ENCODE data around the gene RAC2.

Gene RAC2

DNA sequence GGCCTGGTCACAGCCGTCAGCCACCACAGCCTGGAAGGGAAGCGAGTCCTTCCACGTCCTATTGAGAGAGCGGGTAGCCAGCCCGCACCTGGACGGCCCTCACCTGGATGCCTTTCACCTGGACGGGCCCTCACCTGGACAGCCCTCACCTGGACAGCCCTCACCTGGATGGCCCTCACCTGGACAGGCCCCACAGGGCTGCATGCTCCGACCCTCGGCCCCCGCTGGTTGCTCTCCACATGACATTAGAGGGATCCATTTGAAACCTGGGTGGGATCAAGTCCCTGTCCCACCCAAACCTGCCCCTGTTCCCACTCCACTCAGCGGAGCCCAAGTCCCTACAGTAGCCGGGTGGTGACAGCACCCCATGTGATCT lies 59.7 kb downstream of the RAC2 start:
- DNase-seq, result no peak

DNA sequence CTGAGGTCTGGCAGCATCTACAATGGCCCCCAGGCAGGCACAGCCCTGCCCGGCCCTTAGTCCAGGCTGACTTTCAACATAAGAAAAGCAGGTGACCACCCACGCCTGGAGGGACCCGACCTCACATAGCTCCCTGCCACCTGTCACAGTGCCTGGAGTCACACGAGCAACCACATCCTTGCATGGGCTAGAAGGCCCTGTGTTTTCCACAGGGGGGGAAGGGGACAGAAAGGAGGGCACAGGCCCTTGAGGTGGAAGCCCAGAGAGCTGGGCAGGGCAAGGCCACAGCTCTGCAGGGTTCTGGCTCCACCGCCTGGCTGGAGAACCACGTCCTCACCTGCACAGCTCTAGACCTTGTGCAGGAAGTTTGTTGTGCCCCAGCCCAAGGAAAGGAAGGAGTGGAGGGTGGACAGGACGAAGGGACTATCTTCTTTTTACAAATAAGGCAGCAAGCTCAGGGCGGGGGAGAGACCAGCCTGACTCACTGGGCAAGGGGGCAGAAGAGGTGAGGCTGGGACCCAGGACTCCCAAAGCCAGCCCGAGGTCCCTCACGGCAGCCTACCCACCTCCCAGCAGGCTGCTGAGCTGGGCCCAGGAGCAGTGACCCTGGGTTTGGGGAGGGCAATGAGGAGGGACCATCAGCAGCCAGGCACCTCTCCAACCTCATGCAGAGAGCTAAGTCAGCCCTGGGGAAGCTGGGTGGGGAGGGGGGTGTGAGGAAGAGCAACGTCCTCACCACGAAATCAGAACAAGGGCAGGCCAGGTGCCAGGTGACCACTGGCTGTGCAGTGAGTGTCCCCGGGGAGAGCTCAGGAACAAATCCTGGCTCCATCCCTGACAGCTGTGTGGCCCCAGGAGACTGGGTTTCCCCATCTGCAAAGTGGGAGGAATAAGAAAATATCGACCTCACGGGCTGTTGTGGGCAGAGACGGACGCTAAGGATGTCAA lies 60.4 kb downstream of the RAC2 start:
- DNase-seq, result no peak

DNA sequence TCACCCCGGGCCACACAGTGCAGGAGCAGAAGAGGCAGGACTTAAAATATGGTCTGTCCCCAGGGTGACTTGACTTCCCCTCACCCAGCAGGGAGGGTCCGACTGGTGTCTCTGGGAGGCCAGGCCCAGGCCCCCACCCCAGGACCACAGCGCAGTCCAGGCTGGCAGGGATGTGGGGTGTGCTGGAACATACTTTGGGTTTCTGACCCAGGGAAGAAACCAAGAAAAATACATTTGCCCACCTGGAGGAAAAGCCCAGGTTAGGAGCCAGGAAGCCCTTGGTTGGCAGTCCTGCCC lies 61.2 kb downstream of the RAC2 start:
- DNase-seq, result no peak

DNA sequence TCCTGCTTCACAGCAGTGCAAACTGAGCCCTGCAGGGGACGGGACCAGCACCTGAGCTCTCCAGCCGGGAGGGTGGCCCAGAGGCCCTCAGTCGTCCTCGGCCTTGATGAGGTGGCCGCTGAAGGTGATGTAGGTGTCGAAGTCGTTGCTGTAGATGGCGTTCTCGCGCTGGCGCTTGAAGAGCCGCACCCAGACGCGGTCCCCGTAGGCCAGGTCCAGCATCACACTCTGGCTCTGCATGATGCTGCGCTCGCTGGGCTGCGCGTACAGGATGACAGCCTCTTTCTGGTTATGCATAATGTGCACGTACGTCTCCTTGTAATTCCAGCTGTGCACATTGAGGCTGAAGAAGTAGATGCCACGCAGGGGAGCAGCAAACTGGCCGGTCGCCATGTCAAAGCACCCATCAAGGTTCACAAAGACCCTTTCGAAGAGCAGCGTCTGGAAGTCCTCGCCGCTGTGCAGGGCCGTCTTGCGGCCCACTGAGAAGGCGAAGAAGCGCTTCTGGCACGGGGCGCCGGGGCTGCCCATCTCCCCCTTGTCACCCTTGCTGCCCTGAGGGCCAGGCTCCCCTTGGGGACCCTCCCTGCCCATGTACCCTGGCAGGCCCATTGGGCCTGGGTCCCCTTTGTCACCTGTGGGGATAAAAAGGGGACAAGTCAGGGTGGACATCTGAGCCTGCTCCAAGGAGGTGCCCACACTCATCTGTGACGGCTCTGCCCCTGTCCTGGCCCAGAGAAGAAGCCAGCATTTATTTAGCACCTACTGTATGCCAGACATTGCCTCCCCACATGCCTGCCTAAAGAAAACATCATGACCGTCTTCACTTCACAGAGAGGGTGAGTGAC lies 61.7 kb downstream of the RAC2 start:
- DNase-seq, result no peak

DNA sequence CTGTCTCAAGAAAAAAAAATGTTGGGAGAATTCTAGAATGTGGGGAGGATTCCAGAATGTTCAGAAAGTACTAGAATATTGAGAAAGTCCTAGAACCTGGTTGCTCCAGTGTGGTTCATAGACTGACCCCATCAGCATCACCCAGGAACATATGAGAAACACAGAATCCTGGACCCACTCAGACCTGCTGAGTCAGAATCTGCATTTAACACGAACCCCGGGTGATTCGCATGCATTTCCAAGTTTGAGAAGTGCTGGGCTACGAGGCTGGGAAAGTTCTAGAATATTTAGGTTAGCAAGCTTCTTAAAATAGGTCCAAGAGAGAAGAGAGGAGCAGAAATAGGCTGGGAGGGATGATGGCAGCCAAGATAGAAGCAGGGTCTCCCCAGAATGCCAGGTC lies 62.4 kb downstream of the RAC2 start:
- DNase-seq, result no peak

DNA sequence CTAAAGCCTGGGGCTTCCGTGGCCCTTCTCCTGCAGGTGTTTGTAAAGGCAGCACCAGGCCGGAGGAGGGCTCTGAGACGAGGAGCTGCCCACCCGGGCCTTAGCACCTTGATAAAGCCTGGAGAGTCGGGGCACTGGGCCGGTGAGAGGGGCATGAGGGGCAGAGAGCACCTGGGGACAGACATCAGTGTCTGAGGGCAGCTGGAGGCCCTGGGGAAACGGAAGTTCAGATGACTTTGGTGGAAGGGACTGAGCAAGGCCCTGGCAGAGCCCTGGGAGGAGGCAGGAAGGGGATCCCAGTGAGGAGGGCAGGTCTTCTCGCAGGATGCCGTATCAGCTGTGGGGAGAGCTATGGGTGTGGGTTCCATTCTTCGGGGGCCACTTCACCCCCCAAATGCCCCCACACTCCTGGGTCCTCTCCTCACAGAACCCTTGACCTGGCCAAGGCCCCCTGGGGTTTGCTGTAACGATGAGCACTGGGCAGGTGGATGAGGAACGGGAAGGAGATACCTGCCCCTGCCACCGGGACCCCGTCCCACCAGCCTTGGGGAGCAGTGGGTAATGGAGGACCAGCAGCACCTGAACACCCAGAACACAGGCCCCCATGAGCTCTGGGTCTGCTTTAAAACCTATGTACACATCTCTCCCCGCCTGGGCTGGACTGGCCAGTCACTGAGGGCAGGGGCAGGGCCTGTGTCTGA lies 63.4 kb downstream of the RAC2 start:
- no peak for DNase-seq

DNA sequence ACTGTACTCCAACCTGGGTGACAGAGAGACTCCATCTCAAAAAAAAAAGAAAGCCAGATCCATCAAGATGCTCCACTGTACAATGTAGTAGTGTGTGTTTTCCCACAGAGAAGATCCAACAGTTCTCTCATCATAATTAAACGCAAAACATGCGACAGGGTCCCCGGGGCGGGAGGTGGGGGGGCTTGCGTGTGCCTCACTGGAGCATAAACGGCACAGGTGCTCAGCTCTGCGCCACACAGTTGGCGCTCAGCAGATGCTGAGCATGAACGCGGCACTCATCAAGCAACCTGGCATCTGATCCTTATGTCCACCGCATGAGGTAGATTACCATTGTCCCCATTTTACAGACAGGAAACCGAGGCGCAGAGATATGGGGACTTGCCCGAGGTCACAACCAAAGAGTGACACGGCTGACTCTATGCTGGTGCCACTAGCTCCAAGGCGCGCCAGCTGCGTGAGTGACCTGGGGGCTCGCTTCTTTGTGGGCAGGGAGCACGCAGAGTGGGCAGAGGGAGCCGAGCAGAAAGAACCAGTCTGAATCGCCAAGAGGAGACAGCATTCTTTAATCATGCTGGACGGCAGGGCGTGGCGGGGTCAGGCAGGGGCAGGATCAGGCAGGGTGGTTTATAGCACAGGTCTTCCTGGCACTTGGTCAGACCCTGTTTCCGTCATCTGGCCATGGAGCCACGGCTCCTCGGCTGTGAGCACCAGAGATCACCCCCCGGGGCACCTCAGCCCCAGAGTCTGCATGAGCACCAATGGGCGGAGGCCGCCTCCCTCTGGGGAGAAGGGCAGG lies 64.2 kb downstream of the RAC2 start:
- DNase-seq, result no peak

DNA sequence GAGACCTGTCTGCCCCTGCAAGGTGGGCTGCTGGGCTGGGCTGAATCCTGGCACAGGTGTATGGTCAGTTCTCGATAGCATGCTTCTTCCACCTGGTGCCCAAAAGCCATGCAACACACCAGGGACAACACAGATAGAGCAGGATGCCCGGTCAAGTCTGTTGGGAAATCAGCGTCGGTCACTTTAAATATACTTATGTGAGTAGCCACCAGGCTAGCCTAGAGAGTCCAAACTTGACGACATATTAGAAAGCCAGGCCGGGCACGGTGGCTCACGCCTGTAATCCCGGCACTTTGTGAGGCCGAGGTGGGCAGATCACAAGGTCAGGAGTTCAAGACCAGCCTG lies 65.0 kb downstream of the RAC2 start:
- DNase-seq, result no peak

DNA sequence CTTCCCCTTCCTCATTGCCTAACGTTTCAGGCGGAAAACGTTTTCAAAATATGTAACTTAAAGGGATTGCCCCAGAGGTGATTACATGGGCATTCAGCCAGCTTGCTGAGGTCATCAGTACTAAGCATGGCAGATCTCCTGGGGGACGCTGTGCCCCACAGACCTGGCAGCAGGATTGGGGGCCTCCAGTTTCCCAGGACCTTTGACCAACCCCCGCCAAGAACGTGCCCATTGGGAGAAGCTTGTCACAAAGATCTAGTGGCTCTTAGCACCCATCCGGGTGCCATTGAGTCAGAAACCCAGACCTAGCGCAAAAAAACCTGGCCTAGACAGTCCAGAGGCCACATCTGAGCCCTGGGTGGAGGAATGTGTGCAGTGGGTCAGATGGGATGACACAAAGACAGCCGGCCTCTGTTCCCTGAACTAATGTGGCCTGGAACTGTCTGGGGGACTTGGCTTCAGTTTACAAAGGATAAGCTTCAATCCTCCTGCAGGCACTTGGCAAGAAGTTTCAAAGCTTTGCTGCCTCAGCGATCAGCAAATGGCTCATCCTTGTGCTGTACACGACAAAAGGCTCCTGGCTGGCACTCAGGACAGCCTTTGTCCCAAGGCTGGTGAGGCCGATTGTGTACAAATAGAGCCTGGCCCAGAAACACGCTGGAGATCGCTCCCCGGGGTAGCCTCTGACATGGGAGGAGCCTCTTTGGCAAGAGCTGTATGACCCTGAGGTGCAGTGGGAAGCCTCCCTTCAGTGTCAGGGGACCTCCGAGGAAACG lies 65.5 kb downstream of the RAC2 start:
- no peak for DNase-seq

DNA sequence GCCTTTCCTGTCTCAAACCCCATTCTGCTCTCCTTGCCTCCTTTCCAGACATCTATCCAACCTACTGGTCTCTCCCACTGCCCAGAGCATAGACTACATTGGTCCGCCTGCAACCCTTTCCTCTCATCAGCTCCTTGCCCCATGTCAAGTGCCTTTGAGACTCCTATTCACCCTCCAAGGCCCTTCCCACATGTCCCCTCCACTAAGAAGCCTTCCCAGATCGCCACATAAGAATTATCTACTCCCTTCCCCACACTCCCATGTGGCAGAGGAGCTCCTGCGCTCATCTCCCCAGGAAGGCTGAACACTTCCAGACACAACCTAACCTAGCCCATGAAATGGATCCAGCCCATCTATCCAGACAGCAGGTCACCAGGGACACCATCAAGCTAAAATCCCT lies 66.3 kb downstream of the RAC2 start:
- no peak for DNase-seq

DNA sequence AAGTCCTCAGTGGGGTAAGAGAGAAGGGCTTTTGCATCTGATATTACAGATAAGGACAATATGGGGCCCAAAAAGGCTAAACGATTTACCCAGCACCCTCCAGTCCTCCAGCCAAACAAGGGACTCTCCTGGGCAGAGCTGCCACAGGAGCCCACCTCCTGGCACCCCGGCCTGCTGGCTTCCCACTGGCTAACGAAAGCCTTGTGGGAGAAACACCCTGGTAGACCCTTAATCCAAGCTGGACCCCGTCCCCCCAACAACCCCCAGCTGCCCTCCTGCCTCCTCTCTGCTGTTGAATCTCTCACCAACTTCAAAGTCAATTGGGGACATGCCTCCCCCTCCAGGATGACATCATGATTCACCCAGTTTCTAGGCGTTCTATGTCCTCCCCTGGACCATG lies 66.8 kb downstream of the RAC2 start:
- no peak for DNase-seq

DNA sequence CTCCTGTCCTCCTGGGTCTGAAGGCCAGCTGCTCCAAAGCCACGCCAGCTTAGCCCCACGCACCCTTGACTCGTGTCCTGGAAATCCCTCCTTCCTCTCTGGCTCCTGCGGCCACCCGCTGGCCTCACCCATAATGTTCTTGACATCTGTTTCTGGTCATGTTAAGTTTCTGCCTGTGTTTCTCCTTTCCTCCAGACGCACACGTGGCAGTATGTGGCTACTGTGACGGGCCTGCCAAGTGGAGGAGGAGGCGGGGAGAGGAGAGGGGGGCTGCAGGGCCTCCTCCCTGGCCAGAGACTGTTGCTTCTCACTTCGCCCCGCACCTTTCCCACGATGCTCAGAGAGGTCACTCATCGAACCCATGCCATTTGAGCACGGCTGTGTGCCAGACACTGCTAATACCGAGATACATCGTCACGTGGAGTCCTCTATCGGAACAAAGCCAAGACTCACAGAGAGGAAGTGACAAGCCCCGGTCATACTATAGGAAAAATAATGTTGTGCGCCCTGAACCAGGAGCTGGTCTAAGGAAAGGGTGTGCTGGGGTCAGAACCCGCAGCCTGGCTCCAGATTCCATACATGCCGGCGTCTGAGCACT lies 67.5 kb downstream of the RAC2 start:
- DNase-seq, result no peak

DNA sequence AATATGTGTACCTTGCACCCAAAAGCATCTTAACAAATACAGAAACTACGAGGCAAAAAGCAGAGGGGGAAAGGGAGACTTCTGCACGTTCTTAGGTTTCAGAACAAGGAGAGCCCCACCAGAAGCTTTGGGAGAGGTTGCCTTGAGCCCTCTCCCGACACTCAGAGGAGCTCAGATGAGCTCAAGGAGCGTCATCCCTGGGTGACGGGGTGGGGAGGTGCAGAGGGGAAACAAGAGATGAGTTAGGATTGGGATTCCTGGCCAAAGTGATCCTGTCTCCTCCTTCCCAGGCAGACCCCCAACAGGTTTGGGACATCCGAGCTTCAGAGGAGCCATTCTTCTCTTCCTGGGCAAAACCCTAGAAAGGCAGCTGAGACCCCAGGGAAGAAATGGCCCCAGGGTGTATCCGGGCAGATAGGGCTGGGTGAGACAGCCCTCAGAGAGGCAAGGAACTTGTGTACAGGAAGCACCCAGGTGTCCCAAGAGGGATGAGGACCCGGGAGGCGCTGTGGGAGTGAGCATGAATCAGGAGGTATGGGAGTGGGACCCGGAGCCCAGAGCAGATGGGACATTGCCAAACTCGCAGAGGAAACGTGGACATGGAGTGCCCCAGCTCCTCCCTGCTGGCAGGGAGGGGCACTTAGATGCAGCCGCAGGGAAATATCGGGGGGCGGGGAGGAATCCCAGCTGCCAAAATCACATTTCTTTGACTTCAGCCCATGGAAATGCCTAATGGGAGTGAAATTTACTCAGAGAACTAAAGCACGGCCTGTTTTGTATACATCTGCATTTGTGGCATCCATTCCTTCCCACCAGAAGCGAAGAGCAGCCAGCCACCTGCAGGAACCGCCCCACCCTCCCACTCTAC lies 68.4 kb downstream of the RAC2 start:
- DNase-seq, result no peak

Data from NCI-H1105 treated with DMSO at 0.1 percent for 48 hours (cell line).